NCI-H524 (cell line): ENCODE results near the gene FHIP2A.
"Not testable (repeated sequence)": the region's sequence is repeated elsewhere in the genome, so short reads cannot be mapped to it uniquely, and the experiment has no call there.

ENCODE experiments used
- DNase-seq, 2 experiments: peaks; one replicate each; lab custom pipeline; 2025; lab: John Stamatoyannopoulos, UW

The FHIP2A gene

GRCh38 chr10:114821293-114821914, at the start of gene FHIP2A:
Gene FHIP2A, plus strand, starts transcription at chr10:114821780. Its CDS starts 299 bp downstream, at chr10:114822079.
- peak; percentile 2 to 32 for DNase-seq

- DNase-seq = no peak
Measured at GRCh38 chr10:114772496-114773196, 48.9 kb upstream of the FHIP2A start.

- no peak for DNase-seq
Measured at GRCh38 chr10:114773197-114773532, 48.4 kb upstream of the FHIP2A start.

- not testable (repeated sequence) for DNase-seq
Measured at GRCh38 chr10:114775082-114775481, 46.5 kb upstream of the FHIP2A start.

GRCh38 chr10:114777415-114777814, 44.2 kb upstream of the FHIP2A start:
- DNase-seq = no peak

- no peak for DNase-seq
Measured at GRCh38 chr10:114779803-114780576, 41.6 kb upstream of the FHIP2A start.

GRCh38 chr10:114780577-114781184, 40.9 kb upstream of the FHIP2A start:
- no peak for DNase-seq

- DNase-seq = no peak
Measured at GRCh38 chr10:114782666-114783065, 38.9 kb upstream of the FHIP2A start.

- DNase-seq = no peak
Measured at GRCh38 chr10:114783686-114784085, 37.9 kb upstream of the FHIP2A start.

- DNase-seq = peak in 1 of 2 experiments; percentile 28
Measured at GRCh38 chr10:114786492-114786891, 35.1 kb upstream of the FHIP2A start.

- not testable (repeated sequence) for DNase-seq
Measured at GRCh38 chr10:114787131-114787530, 34.4 kb upstream of the FHIP2A start.

- DNase-seq = peak; percentile 3 to 53
Measured at GRCh38 chr10:114791768-114792167, 29.8 kb upstream of the FHIP2A start.

- no peak for DNase-seq
Measured at GRCh38 chr10:114795039-114795438, 26.5 kb upstream of the FHIP2A start.

- DNase-seq = no peak
Measured at GRCh38 chr10:114800361-114800760, 21.2 kb upstream of the FHIP2A start.

- DNase-seq = no peak
Measured at GRCh38 chr10:114801411-114801813, 20.2 kb upstream of the FHIP2A start.

GRCh38 chr10:114802177-114802576, 19.4 kb upstream of the FHIP2A start:
- DNase-seq = no peak

- DNase-seq = no peak
Measured at GRCh38 chr10:114806562-114807391, 14.8 kb upstream of the FHIP2A start.

GRCh38 chr10:114808982-114809381, 12.6 kb upstream of the FHIP2A start:
- DNase-seq = no peak

GRCh38 chr10:114810926-114811325, 10.7 kb upstream of the FHIP2A start:
- no peak for DNase-seq

GRCh38 chr10:114811862-114812261, 9.7 kb upstream of the FHIP2A start:
- no peak for DNase-seq

GRCh38 chr10:114815791-114816190, 5.8 kb upstream of the FHIP2A start:
- no peak for DNase-seq

- DNase-seq = no peak
Measured at GRCh38 chr10:114816308-114816707, 5.3 kb upstream of the FHIP2A start.
